GM23338 (cell line): ENCODE data around the gene GALNT14.

Source experiments
- CREB1 ChIP-seq: fragments of 250-450 bp; sonication (Bioruptor Pico); IDR thresholded peaks from 2 replicates; pipeline ENCODE4 v1.5.0; 2020; ENCODE audit warnings: low read depth, mild to moderate bottlenecking, moderate library complexity
- CTCF ChIP-seq, 2 experiments: fragments of 200-600 bp in 1 of 2; sonication (generic) in 1 of 2; conservative IDR thresholded peaks; 2 replicates each; pipeline versions ENCODE4 v1.5.1 to v1.6.1; 2016 to 2017; ENCODE audit warnings: antibody characterized with exemption in 2 of 2, low read depth in 2 of 2, mild to moderate bottlenecking in 2 of 2, moderate library complexity in 1 of 2
- POLR2AphosphoS5 ChIP-seq: IDR thresholded peaks from 2 replicates; pipeline ENCODE4 v1.6.1; 2016; ENCODE audit warnings: antibody characterized with exemption, low read depth
- REST ChIP-seq: IDR thresholded peaks from one replicate; pipeline ENCODE4 v1.6.1; 2018; ENCODE audit warnings: antibody characterized with exemption; ENCODE audit not compliant: unreplicated experiment
- ZNF331 ChIP-seq: fragments of 250-450 bp; sonication (Bioruptor Pico); IDR thresholded peaks from 2 replicates; pipeline ENCODE4 v1.5.0; 2020; ENCODE audit warnings: low read depth, mild to moderate bottlenecking, moderate library complexity

- TF ChIP-seq CTCF (conservative IDR thresholded peaks at IDR 0.05; ENCODE audit: low read depth in 2 of 2), result no peak
- no peak for TF ChIP-seq ZNF331
- no peak for TF ChIP-seq CREB1 (CRISPR knock-in tag)
- TF ChIP-seq POLR2AphosphoS5, result no peak
- TF ChIP-seq REST, result no peak
Measured at GRCh38 chr2:31168291-31168690, 30.1 kb upstream of the GALNT14 start.
